Measurements from ENCODE around the gene MEIS1.

Gene MEIS1

DNA sequence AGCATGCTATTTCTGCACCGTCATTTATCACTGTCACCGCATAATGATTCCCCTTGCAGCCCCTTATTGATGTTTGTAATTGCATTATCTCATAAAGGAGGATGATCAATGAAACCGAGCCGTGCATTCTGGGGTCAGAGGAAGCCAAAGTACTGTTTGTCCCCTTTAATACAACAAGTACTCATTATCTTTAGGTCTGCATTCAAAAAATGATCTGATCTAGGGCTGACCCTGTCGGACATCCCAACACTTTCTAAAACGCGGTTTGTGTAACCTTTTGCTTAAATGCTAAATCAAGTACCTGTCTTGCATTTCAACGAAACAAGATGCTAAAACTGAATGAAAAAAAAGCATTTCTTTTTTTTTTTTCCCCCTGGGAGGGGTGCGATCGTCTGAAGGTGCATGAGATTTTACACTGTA, 143.8 kb downstream of the MEIS1 start:
- TF ChIP-seq TCF7L2 (IDR thresholded peaks at IDR 0.05; ENCODE audit: borderline replicate concordance, low read depth, low read length), result peak; percentile 50; the same call in 1 of the 2 replicates
- no peak for TF ChIP-seq SALL2 (tag by site-specific recombination; IDR thresholded peaks at IDR 0.05; ENCODE audit: borderline replicate concordance)
- CTCF ChIA-PET, result interaction anchor here (0.7 to 2.3 kb wide), 2 partner anchors 655 to 724 kb away, joined by 3 to 9 read pairs; no protein-coding TSS in a partner anchor
- Histone ChIP-seq H3K9me3 (ENCODE audit: control insufficient read depth, insufficient read depth, low read depth, low read length) (no peaks in the 10 kb centered on the region), H3K4me1 (ENCODE audit: control insufficient read depth, insufficient read depth, low read length) (peaks cover 5% of the 10 kb centered on the region; the same call in 1 of the 2 replicates), H3K36me3 (ENCODE audit: control insufficient read depth in 2 of 2, insufficient read depth in 1 of 2, low read length in 2 of 2) (no peaks in the 10 kb centered on the region), H3K4me3 (ENCODE audit: low read depth, low read length) (no peak overlapping the region), H3K27ac (ENCODE audit: extremely low read depth, low read depth, low read length) (no peak overlapping the region)
- POLR2A ChIA-PET, result no interaction called here

DNA sequence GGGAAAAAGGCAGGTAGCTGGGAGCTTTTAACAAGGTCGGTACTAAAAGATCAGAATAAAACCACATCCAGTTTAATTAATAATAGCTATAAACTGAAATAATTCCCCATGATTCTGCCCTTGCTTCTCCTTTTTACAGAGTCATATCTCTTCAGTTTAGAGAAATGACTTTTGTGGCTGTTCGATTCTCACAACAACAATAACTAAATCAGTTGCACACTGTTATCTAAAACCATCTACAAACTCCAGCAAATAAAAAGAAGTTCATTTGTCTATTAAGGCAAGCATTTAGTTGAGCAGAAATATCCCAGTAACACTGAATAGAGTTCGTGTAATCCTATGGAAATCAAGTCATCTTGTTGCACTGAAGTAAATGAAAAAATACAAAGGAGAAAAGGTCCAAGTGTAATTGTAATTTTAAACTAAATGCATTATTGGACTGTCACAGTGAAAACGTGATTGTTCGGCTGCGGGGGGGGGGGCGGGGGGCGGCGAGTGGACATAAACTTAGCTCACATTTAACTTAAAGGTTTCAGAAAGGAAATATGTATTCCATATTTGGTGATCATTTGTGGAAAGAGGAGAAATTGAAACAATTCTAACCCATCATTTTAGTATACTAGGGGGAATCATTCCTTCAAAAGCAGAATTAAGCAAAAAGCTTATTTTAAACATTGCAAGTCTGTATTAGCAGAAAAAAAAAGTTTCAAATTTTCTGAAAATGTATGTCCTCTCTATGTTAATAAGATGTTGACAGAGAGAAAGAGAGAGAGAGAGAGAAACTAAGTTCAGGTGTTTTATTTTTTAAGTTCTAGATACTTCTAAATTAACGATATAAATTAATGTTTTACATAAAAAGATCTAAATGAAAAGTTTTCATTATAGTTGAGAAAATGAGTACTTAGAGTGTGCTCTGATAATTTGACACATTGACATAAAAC, 144.5 kb downstream of the MEIS1 start:
- Histone ChIP-seq H3K36me3 (ENCODE audit: control insufficient read depth in 2 of 2, insufficient read depth in 1 of 2, low read length in 2 of 2) (no peaks in the 10 kb centered on the region), H3K4me3 (ENCODE audit: low read depth, low read length) (no peak overlapping the region), H3K9me3 (ENCODE audit: control insufficient read depth, insufficient read depth, low read depth, low read length) (no peaks in the 10 kb centered on the region), H3K27ac (ENCODE audit: extremely low read depth, low read depth, low read length) (no peak overlapping the region), H3K4me1 (ENCODE audit: control insufficient read depth, insufficient read depth, low read length) (peaks cover 2% of the 10 kb centered on the region; the same call in 1 of the 2 replicates)
- CTCF ChIA-PET, result interaction anchor here (0.5 to 2.3 kb wide), 5 partner anchors 426 to 1436 kb away, joined by 3 to 9 read pairs (median 3); no protein-coding TSS in a partner anchor
- TF ChIP-seq ZNF621 (tag by site-specific recombination; IDR thresholded peaks at IDR 0.05) (no peak), ZNF324 (tag by site-specific recombination; IDR thresholded peaks at IDR 0.05) (no peak), ZNF561 (tag by site-specific recombination; IDR thresholded peaks at IDR 0.05; ENCODE audit: borderline replicate concordance) (no peak), ZNF221 (tag by site-specific recombination; IDR thresholded peaks at IDR 0.05; ENCODE audit: borderline replicate concordance) (no peak), KLF10 (tag by site-specific recombination; IDR thresholded peaks at IDR 0.05) (no peak), ZNF426 (tag by site-specific recombination; IDR thresholded peaks at IDR 0.05) (no peak), TCF7L2 (IDR thresholded peaks at IDR 0.05; ENCODE audit: borderline replicate concordance, low read depth, low read length) (no peak), KLF7 (tag by site-specific recombination; IDR thresholded peaks at IDR 0.05; ENCODE audit: borderline replicate concordance) (no peak), ZNF660 (tag by site-specific recombination; IDR thresholded peaks at IDR 0.05) (no peak), MEIS1 (CRISPR knock-in tag; IDR thresholded peaks at IDR 0.05; ENCODE audit: borderline replicate concordance) (no peak), ZBTB17 (tag by site-specific recombination; IDR thresholded peaks at IDR 0.05) (no peak)
- TF ChIP-seq, protein P1, sequence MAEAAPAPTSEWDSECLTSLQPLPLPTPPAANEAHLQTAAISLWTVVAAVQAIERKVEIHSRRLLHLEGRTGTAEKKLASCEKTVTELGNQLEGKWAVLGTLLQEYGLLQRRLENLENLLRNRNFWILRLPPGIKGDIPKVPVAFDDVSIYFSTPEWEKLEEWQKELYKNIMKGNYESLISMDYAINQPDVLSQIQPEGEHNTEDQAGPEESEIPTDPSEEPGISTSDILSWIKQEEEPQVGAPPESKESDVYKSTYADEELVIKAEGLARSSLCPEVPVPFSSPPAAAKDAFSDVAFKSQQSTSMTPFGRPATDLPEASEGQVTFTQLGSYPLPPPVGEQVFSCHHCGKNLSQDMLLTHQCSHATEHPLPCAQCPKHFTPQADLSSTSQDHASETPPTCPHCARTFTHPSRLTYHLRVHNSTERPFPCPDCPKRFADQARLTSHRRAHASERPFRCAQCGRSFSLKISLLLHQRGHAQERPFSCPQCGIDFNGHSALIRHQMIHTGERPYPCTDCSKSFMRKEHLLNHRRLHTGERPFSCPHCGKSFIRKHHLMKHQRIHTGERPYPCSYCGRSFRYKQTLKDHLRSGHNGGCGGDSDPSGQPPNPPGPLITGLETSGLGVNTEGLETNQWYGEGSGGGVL (tag by site-specific recombination; IDR thresholded peaks at IDR 0.05), result no peak
- TF ChIP-seq, protein P2, sequence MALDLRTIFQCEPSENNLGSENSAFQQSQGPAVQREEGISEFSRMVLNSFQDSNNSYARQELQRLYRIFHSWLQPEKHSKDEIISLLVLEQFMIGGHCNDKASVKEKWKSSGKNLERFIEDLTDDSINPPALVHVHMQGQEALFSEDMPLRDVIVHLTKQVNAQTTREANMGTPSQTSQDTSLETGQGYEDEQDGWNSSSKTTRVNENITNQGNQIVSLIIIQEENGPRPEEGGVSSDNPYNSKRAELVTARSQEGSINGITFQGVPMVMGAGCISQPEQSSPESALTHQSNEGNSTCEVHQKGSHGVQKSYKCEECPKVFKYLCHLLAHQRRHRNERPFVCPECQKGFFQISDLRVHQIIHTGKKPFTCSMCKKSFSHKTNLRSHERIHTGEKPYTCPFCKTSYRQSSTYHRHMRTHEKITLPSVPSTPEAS (tag by site-specific recombination; IDR thresholded peaks at IDR 0.05), result no peak
- TF ChIP-seq, protein P3, sequence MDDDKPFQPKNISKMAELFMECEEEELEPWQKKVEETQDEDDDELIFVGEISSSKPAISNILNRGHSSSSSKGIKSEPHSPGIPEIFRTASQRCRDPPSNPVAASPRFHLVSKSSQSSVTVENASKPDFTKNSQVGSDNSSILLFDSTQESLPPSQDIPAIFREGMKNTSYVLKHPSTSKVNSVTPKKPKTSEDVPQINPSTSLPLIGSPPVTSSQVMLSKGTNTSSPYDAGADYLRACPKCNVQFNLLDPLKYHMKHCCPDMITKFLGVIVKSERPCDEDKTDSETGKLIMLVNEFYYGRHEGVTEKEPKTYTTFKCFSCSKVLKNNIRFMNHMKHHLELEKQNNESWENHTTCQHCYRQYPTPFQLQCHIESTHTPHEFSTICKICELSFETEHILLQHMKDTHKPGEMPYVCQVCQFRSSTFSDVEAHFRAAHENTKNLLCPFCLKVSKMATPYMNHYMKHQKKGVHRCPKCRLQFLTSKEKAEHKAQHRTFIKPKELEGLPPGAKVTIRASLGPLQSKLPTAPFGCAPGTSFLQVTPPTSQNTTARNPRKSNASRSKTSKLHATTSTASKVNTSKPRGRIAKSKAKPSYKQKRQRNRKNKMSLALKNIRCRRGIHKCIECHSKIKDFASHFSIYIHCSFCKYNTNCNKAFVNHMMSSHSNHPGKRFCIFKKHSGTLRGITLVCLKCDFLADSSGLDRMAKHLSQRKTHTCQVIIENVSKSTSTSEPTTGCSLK (tag by site-specific recombination; IDR thresholded peaks at IDR 0.05), result no peak
- POLR2A ChIA-PET, result no interaction called here

All from HEK293 (cell line).